GM12865 (cell line): ENCODE measurements around the gene PHRF1.

Experiments used
- DNase-seq: peaks from one replicate; pipeline ENCODE4 v3.0.0; 2010; ENCODE audit warnings: low read depth
- H3K4me3 ChIP-seq: 2 replicates; pipeline ENCODE4 v1.5.1; 2011; ENCODE audit warnings: mild to moderate bottlenecking, low read depth, low read length, control low read depth
- CTCF ChIP-seq: IDR thresholded peaks from 2 replicates; pipeline ENCODE4 v1.5.1; 2011; ENCODE audit warnings: low read length, control low read depth, low read depth, inconsistent platforms; ENCODE audit not compliant: insufficient read depth; ENCODE audit errors: missing control alignments

The PHRF1 gene

GRCh38 chr11:660681-661444 is 84.6 kb downstream of the PHRF1 start:
- no peak for DNase-seq
- no peak overlapping the region for H3K4me3 ChIP-seq
- TF ChIP-seq CTCF = no peak
